ENCODE measurements around the gene ARHGAP28.

DNA sequence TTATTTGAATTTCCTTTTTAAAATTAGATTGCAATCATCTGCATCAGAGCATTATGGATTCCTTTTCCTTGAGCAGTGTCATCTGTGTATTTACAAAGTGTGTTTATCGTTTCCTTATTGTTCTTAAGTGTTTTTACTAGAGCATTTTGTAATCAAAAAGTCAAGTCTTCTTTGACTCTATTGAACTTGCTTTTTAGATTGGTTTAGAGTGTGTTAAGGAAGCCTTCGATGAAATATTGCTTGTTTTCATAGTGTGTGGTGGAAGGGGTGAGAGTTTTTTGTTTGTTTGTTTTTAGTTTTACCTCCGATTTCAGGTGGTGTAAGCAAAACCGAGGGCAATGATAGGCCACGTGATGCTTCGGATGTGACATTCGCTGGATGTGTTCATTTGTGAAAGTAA is 45.7 kb downstream of the ARHGAP28 start:
- TF ChIP-seq, protein P1, sequence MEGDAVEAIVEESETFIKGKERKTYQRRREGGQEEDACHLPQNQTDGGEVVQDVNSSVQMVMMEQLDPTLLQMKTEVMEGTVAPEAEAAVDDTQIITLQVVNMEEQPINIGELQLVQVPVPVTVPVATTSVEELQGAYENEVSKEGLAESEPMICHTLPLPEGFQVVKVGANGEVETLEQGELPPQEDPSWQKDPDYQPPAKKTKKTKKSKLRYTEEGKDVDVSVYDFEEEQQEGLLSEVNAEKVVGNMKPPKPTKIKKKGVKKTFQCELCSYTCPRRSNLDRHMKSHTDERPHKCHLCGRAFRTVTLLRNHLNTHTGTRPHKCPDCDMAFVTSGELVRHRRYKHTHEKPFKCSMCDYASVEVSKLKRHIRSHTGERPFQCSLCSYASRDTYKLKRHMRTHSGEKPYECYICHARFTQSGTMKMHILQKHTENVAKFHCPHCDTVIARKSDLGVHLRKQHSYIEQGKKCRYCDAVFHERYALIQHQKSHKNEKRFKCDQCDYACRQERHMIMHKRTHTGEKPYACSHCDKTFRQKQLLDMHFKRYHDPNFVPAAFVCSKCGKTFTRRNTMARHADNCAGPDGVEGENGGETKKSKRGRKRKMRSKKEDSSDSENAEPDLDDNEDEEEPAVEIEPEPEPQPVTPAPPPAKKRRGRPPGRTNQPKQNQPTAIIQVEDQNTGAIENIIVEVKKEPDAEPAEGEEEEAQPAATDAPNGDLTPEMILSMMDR (IDR thresholded peaks at IDR 0.05) = no peak
- no peak for TF ChIP-seq SIN3A (IDR thresholded peaks at IDR 0.05; ENCODE audit: borderline replicate concordance, insufficient read depth, low read depth, low read length)
